HuH-7.5 (cell line): ENCODE results near the gene APOL1.
"Not testable (repeated sequence)": the region's sequence is repeated elsewhere in the genome, so short reads cannot be mapped to it uniquely, and the experiment has no call there.

Experiments
- DNase-seq: peaks from one replicate; pipeline ENCODE4 v3.0.0; 2011; ENCODE audit warnings: low spot score

Gene APOL1

GRCh38 chr22:36245805-36246356 lies 7.1 kb upstream of the APOL1 start:
- no peak for DNase-seq

DNA sequence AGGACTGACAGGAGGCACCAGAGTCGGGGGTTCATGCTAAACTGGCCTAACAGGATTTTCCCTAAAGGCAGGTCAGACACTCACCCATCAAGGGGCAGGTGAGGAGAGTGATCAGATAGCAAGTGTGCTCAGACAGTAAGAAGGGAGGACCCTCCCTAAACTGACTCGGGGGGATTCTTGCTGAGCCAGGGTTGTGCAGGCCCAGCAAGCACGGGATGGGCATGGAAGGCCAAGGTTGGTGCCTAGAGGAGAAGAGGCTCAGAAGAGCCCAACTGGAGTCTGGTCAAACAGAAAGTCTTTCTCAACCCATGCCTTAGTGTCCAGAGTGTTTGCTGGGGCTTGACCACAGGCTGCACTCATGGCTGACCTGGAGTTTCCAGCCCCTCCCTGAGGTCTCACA lies 6.2 kb upstream of the APOL1 start:
- DNase-seq: no peak

GRCh38 chr22:36247955-36248354 lies 5.0 kb upstream of the APOL1 start:
- no peak for DNase-seq

- DNase-seq: no peak
Observed at GRCh38 chr22:36249160-36249559, 3.8 kb upstream of the APOL1 start.

DNA sequence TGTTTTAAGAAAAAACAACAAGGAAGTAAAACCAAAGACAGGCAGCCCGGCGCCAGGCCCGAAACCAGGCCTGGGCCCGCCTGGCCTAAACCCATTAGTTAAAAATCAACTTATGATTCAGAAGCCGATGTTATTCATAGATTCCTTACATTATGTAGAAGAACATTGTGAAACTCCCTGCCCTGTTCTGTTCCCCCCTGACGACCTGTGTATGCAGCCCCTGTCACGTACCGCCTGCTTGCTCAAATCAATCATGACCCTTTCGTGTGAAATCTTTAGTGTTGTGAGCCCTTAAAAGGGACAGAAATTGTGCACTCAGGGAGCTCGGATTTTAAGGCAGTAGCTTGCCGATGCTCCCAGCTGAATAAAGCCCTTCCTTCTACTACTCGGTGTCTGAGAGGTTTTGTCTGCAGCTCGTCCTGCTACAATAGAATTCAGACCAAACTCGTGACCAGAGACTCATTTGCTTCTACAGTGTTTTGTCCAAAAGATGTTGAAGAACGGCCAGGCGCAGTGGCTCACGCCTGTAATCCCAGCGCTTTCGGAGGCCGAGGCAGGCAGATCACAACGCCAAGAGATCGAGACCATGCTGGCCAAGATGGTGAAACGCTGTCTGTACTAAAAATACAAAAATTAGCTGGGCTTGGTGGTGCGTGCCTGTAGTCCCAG lies 2.5 kb upstream of the APOL1 start:
- not testable (repeated sequence) for DNase-seq

- not testable (repeated sequence) for DNase-seq
Observed at GRCh38 chr22:36251979-36252608, 839 bp upstream of the APOL1 start.

DNA sequence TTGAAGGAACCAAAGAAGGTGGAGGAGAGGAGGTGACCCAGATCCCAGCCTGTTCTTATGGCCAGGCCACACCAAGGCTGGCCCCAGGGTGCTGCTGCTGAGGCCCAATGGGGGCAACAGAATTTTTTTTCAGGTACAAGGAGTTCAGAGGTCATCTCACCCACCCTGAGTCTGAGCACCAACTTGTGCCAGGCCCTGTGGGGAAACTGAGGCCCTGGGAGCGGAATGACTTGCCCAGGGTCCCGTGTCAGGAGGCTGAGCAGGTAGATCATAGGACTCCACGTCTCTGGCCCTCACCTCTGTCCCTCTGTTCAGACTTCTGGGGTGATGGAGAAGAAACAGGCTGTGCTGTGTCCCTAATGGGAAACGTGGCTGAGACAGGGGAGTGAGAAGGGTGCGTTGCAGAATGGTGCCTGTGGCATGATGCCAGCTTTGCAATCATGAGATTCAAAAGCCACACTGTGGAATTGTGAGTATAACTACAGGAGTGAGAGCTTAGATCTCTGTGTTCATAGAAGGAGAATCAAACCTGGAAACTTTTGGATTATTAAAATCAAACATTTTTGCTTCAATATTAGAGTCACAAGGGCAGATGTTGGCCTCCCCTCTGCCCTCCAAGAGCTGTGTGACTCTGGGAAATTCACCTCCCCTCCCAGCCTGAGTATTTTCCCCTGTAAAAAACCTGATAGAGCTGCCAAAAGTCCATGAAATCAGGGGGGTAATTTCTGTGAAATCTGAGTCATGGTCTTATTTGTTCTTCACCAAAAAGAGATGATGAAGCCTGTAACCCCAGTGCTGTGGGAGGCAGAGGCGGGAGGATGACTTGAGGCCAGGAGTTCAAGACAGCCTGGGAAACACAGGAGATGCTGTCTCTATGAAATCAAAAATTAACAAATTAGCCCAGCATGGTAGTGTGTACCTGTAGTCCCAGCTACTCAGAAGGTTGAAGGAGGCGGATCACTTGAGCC lies 874 bp downstream of the APOL1 start:
- DNase-seq: no peak

DNA sequence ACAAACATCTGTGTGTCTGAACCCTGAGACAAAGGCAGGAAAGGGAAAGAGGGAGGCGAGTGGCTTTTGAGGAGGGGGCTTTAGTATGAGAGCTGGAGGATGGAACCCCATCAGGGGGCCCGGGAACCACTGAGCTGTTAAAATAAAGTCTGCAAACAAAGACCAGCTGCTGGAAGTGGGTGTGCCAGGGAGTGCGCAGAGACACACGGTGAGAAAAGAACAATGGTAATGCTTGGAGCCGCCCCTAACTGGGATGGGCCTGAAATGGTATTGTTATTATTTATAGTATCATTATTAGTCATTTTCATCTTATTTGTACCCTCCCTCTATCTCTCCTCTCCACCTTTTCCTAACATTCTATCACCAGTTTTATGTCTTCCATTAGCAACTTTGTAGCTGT lies 2.6 kb downstream of the APOL1 start:
- not testable (repeated sequence) for DNase-seq

GRCh38 chr22:36256478-36256877 lies 3.5 kb downstream of the APOL1 start:
- no peak for DNase-seq

DNA sequence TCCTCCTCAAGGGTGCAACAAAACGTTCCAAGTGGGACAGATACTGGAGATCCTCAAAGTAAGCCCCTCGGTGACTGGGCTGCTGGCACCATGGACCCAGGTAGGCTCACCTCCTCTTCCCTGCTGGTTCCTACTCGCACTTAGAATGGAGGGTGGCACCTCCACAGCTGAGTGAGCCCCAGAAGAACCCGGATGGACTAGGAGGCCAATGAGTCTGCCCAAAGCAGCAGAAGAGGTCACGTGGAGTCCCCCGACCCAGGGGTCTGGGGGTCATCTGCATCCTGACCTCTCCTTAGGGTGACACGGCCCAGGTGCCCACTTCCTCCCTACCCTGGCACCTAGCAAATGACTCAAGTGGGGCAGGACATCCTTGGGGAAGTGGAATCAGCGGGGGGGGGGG lies 4.4 kb downstream of the APOL1 start:
- DNase-seq: no peak

DNA sequence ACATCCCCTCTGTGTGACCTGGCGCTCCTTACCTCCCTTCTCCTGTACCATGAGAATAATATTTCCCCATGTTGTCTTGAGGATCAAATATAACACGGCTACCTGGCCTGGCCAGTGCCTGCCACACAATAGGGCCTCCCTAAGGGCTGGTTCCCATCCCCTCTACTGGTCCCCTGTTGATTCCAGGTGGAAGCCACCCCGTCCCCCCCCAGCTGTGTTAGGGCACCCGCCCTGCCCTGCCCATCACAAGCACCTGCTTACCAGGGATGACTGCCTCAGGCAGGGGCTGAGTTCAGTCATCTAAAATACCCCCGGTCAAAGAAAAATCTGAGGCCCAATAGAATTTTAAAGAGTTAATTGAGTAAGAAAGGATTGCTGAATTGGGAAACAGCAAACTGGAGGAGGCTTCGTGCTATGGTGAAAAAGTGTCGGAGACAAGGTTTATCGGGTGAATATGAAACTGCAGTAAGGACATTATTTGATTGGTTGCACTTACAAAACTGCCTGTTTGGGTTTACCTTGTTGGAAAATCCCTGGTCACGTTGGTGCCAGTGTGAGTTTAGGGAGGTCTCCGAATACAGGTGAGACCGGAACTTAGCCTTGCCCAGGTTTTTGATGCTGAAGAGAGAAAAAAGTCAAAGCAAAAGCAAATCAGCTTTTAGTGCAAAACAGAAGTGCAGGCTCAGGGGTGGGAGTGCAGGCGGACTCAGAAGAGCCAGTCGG lies 5.2 kb downstream of the APOL1 start:
- DNase-seq: no peak

DNA sequence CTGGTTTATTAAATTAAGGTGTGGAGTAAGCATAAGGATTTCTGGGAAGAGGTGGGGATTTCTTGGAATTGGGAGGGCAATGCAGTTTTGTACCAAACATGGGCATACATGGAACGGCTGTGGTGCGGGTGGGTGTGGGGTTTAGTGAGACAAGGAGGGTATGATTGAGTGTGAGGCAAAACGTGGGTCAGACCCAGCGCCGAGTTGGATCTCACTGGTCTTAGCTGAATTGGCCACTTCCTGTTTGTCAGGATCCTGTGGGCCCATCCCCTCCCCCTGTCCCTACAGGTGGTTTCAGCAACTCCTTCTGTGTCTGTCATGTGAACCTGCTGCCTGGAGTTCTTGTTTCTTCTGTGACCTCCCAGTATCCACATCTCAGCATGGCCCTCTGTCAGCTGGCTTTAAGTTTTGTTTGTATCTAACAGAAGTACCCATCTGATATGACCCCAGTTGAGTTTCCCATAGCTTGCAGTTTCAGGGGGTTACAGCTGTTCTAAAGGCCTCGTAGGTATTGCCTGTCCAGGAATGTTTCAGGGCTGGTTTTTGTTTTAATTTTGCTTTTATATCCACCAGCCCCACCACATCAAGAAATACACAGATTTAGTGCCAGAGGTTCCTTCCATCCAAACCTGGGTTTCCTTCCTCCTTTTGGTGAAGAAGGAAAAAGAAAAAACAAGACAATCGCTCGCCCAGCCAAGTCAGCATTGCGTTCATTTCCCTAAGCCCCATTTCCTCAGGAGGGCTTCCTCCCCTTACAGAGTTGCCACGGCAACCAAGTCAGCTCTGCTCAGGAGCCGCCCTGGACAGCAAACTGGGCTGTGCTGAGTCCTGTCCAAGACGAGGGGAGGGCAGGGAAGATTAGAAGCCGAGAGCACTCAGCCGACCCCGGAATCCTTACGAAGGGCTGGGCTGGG lies 6.0 kb downstream of the APOL1 start:
- DNase-seq: no peak

GRCh38 chr22:36259615-36260300 lies 6.8 kb downstream of the APOL1 start:
- DNase-seq: no peak

- not testable (repeated sequence) for DNase-seq
Observed at GRCh38 chr22:36261675-36262074, 8.7 kb downstream of the APOL1 start.

GRCh38 chr22:36262307-36262706 lies 9.4 kb downstream of the APOL1 start:
- DNase-seq: not testable (repeated sequence)

GRCh38 chr22:36263216-36263673 lies 10.3 kb downstream of the APOL1 start:
- not testable (repeated sequence) for DNase-seq

DNA sequence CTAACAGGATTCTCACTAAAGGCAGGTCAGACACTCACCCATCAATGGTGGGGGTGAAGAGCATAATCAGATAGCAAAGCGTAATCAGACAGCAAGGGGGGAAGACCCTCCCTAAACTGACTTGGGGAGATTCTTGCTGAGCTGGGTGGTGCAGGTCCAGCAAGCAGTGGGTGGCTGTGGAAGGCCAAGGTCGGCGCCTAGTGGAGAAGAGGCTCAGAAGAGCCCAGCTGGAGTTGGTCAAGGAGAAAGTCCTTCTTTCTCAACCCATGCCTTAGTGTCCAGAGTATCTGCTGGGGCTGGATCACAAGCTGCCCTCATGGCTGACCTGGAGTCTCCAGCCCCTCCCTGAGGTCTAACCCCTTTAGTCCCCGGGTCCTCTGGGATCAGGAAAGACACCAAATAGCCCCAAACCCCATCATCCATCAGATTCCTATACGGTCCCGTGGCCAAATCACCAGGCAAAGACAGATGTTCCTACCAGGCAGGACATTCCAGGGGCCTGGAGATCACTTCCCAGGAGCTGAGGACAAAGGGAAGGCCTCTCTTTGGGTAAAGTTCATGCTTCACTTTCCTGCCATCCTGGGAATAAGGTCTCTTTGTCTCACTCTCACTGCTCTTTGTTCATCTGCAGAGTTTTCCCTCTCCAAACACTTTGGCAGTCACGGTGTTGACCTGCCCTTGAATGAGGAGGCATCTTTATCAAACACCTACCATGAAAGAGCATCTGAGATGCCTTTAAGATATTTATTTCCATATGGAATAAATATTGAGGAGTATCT lies 11.1 kb downstream of the APOL1 start:
- DNase-seq: not testable (repeated sequence)

- no peak for DNase-seq
Observed at GRCh38 chr22:36267058-36267457, 14.1 kb downstream of the APOL1 start.

GRCh38 chr22:36267896-36268485 lies 15.1 kb downstream of the APOL1 start:
- no peak for DNase-seq
